ENCODE measurements around the gene SPOCK1.

Gene SPOCK1

GRCh38 chr5:137492331-137492730 is 6.8 kb downstream of the SPOCK1 start:
- no peak for DNase-seq

GRCh38 chr5:137491121-137491520 is 8.0 kb downstream of the SPOCK1 start:
- no peak for DNase-seq

DNA sequence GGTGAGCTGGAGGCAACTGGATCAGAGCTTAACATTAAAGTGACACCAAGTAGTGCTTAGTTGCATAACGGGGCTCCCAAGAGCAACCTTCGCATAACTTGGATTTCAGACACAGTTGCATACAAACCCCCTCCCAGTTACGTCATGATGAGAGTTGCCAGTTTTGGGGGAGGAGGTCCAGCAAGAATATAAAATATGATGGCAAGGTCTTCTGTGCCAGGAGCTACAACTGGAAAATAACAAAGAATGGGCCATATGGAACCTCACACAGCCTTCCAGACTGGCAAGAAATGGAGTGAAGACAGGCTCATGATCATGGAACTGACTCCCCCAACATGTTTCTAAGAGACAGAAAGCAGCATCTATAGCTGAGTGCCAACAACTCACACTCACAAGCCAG is 8.5 kb downstream of the SPOCK1 start:
- DNase-seq: no peak

GRCh38 chr5:137488974-137489373 is 10.2 kb downstream of the SPOCK1 start:
- peak in 1 of 51 donors; percentile 46 for DNase-seq

- DNase-seq: no peak
Measured at GRCh38 chr5:137488516-137488915, 10.6 kb downstream of the SPOCK1 start.

DNA sequence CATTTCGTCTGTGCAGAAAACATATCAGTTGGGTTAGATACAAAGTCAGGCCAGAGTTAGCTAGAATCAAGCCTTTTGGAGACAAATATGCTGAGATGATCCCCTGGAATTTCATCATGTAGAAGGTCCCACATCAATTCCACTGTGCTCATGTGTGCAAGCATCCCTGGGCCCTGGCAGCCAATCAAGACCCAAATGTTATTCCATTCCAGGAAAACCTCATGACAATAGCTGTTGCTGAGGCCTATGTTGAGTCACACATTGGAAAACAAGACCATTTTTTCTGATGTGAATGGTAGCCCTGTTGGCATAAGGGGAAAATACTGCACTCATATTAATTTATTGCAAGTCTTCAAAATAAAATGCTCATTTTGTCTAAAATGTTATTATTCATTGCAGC is 11.5 kb downstream of the SPOCK1 start:
- DNase-seq: peak in 10 of 51 donors; percentile 8 to 55 (median 25)

DNA sequence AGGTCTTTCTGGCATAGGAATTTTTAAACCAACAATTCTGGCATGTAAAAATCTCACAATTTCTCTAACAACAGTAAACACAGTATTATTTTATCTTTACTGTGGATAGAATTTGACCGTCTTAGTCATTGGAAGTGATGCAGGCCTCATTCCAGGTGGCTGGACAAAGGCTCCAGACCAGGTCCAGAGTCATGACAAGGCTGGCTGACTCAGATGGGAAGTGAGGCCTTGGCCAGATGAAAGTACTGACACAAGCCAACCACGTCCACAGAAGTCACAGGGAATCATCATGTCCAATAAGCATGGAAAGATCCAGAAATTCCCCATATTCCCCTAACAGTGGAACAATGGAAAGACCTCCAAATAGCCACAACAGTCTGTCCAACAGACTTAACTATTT is 12.4 kb downstream of the SPOCK1 start:
- peak in 1 of 51 donors; percentile 15 for DNase-seq

GRCh38 chr5:137481596-137481995 is 17.5 kb downstream of the SPOCK1 start:
- DNase-seq: no peak

- no peak for DNase-seq
Measured at GRCh38 chr5:137478043-137478442, 21.1 kb downstream of the SPOCK1 start.

DNA sequence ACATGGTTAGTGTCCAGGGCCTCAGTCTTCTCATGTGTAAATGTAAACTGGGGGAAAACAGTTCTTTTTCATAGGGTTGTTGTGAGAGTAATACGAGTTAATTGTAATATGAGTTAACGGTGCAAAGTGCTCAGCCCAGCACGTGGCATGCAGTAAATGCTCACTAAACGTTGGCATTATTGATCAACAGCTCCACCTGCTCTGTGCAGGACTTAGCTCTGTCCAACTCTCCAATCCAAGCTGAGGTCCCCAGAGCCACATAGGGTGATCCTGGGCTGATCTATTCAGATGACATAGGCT is 28.3 kb downstream of the SPOCK1 start:
- no peak for DNase-seq

GRCh38 chr5:137470111-137470920 is 28.8 kb downstream of the SPOCK1 start:
- no peak for DNase-seq

- DNase-seq: peak in 29 of 51 donors; percentile 10 to 82 (median 51)
Measured at GRCh38 chr5:137466889-137467288, 32.2 kb downstream of the SPOCK1 start.

DNA sequence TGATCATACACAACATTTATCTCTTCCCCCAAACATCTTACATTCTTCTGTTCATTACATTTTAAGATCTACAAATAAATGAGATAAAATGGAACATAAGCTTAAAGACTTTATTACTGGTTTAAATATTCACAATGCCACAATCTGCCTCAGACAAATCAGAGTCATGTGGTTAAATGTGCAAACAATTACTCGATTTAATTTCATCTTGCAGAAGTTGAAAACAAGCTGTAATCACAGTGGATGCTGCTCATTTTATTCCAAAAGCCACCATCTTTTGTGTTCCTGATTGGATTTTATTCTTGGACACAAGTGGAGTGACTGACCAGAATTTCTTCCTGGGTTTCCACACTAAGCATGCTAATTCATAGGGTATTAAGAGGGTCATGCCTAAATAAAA is 33.2 kb downstream of the SPOCK1 start:
- DNase-seq: peak in 1 of 51 donors; percentile 51

GRCh38 chr5:137462816-137463520 is 36.2 kb downstream of the SPOCK1 start:
- DNase-seq: peak in 5 of 51 donors; percentile 11 to 79 (median 41)

- peak in 2 of 51 donors; percentile 8 to 14 for DNase-seq
Measured at GRCh38 chr5:137462265-137462590, 36.9 kb downstream of the SPOCK1 start.

- peak in 1 of 51 donors; percentile 61 for DNase-seq
Measured at GRCh38 chr5:137461391-137462264, 37.5 kb downstream of the SPOCK1 start.

DNA sequence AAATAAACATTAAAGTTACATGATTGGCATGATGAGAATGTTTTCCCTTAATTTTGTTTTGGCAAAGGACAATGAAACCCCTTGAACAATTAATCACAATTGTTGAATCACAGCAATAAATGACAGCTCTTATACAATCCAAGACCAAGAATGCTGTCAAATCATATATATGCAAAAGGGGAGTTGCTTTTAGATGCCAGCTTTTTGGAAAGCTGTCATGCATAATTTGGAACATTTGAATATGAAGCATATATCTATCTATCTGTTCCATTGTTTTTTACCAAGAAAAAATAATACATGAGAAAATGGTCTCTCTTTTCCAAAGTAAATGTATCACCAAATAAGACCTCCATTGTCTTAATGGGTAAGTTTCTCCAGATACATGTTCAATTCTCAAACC is 44.5 kb downstream of the SPOCK1 start:
- no peak for DNase-seq

DNA sequence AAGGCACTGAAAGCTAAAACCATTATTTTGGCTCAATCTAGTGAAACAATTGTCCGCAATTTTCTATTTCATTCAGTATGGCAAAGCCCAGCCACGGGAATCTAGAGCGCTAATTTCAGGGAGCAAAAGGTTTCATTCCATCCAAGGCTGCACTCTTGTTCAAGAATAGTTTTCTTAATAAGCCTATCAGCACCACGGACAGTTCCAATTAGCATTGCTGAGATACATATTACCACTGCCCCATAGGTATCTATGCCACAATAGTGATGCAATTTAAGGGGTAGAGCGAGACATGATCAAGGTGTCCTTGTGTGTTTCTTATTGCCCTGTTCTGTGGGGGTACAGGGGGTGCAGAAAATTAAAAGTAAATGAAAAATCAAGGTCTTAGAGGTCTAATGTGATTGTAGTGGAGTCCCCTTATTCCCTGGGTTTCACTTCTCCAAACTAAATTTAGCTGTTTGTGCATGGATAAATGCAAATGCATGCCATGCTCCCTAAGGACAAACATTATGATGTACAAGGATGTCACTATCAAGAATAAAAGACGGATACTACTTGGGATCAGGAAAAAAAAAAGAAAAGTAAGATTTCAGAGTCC is 45.5 kb downstream of the SPOCK1 start:
- no peak for DNase-seq

- DNase-seq: no peak
Measured at GRCh38 chr5:137450759-137451158, 48.4 kb downstream of the SPOCK1 start.

DNA sequence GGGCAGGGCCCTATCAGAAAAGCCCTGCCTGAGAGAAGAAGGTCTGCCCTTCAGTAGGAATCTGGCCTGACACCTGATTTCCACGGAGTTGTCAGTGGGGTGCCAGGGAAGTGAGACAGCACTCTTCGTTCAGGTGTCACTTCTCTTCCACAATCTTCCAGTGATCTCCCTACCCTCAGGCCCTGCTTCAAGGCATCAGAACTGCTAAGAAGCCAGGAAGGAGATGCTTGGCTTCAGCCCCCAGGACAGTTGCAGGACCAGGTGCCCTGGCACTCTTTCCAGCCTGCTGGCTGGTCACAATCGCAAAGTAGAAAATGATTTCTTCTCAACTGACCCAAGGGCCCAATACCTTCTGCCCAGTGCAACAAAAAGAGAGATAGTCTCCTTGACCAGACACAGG is 50.3 kb downstream of the SPOCK1 start:
- DNase-seq: no peak

GRCh38 chr5:137446615-137447014 is 52.5 kb downstream of the SPOCK1 start:
- DNase-seq: no peak

GRCh38 chr5:137446151-137446550 is 53.0 kb downstream of the SPOCK1 start:
- no peak for DNase-seq

Data from hypothalamus (tissue), 51 donors.